DMS79 treated with DMSO at 0.1 percent for 48 hours (cell line): ENCODE measurements around the gene SCN2B.

Experiments used
- DNase-seq: peaks from one replicate; lab custom pipeline; 2025; lab: John Stamatoyannopoulos, UW

Gene SCN2B

DNA sequence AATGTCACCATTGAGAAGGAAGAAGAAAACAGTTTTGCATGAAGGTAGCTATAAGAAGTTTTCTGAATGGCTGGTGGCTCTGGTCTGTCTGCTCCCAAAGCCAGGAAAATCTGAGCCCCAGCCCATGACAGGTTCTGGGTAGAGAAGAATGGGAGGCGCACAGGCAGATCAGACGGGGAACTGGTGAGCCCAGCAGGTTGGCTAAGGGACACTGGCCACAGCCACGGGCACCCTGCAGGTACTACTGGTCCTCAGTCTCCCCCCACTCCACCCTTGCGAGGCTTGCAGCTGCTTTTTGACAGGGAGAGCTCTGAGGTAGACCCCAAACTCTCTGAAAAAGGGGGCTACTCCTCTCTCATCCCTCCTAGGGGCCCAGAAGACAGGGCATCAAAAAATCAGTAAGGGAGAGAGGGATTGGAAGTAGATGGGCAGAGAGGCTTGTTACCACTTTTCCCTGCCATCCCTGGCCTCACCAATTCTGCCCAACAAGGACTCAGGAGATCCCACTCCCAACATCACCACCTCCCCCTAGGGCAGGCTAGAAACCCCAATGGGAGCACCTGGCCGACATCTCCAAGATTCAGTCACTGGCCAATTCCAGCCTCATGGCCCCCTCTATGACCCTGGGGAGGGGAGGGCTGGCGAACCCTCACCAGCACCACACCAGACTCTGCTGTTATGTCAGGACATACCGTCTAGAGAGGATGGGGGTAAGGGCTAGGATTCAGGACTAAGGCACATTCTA is 41.2 kb downstream of the SCN2B start:
- DNase-seq: no peak

GRCh38 chr11:118133816-118134215 is 42.6 kb downstream of the SCN2B start:
- DNase-seq: no peak

GRCh38 chr11:118132385-118133151 is 43.9 kb downstream of the SCN2B start:
- DNase-seq: no peak

DNA sequence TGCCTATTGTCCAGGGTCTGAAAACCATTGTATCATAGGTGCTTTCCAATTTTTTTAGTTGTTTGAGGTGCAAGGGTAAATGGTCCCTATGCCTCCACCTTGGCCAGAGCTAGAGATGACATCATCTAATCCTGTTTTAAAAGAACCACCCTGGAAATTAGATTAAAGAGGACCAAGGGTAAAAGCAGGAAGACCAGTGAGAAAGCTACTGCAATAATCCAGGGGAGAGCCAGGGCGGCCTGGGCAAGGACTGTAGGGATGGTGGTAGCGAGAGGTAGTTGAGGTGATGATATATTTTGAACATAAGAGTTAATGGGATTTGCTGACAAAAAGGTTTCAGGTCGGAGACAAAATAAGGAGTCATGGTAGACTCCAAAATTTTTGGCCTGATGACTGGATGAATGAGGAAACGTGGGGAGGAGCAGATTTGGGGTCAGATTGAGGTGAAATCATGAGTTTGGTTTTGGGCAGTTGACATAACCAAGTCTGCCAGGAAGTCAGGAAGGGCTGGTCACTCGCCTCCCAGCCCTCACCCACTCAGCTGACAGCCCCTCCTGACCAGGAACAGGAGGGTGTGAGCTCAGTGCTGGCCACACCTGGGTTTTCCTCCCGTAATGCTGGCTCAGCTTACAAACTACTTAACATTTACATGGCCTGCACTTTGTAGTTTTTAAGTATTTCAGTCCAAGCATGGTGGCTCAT is 46.8 kb downstream of the SCN2B start:
- no peak for DNase-seq

- DNase-seq: no peak
These were observed 47.5 kb downstream of the SCN2B start for GRCh38 chr11:118128721-118129470.

- no peak for DNase-seq
These were observed 48.1 kb downstream of the SCN2B start for GRCh38 chr11:118128310-118128709.

- DNase-seq: no peak
These were observed 50.2 kb downstream of the SCN2B start for GRCh38 chr11:118126082-118126838.

DNA sequence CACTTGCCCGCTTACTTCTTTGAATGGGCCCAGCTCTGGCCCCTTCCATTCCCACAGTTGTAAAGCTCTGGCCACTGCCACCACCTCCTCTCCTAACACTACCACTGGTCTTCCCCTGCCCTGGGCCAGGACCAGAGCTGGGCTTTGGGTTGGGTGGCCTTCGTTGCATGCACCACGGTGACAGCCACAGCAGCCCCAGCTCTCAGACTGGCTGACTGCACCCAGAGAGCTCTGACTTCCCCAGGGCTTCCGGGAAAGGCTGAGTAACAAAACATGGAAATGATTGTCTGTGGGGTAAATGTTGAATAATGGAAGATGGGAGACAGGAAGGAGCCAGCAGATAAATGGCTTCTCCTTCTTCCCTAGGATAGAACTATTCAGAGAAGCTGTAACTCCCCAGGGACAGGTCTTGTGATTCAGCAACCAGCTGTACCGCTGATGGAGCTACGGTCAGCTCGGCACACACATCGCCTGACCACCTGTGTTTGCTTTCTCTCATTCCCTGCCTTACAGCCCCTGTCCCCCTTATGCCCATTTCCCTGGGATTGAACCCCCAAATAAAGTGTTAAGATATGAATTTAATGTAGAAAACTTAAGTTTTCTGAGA is 51.4 kb downstream of the SCN2B start:
- no peak for DNase-seq

GRCh38 chr11:118120793-118121192 is 55.6 kb downstream of the SCN2B start:
- no peak for DNase-seq

DNA sequence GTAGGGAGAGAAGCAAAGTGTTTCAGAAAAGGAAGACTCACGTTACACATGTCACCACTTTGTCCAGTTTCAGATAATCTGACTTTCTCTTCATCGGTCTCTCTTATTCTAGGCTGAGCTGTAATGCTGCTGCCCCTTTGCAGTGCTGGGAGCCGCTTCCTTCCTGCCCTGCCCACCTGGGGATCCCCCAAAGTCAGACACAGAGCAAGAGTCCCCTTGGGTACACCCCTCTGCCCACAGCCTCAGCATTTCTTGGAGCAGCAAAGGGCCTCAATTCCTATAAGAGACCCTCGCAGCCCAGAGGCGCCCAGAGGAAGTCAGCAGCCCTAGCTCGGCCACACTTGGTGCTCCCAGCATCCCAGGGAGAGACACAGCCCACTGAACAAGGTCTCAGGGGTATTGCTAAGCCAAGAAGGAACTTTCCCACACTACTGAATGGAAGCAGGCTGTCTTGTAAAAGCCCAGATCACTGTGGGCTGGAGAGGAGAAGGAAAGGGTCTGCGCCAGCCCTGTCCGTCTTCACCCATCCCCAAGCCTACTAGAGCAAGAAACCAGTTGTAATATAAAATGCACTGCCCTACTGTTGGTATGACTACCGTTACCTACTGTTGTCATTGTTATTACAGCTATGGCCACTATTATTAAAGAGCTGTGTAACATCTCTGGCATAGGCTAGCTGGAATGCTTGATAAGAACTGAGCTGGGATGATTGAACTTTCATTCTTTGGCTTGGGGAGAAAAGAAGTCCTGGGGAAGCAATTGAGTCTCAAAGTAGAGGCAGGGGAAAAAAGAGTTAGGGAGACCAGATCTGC is 58.4 kb downstream of the SCN2B start:
- no peak for DNase-seq

DNA sequence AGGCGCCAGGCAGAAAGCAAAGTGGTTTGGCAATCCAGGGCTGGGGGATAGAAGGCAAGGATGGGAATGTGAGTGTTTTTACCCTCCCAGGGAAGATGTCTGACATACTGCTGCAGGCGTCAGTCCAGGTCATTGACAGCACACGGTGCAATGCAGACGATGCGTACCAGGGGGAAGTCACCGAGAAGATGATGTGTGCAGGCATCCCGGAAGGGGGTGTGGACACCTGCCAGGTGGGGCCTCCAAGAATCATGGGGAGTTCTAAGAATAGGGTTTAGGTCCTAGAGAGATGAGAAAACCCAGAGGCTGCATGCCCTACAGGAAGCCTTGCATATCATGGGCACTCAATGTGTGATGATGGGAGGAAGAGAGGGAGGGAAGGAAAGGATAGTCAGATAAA is 61.4 kb downstream of the SCN2B start:
- no peak for DNase-seq

GRCh38 chr11:118114266-118114665 is 62.2 kb downstream of the SCN2B start:
- no peak for DNase-seq

DNA sequence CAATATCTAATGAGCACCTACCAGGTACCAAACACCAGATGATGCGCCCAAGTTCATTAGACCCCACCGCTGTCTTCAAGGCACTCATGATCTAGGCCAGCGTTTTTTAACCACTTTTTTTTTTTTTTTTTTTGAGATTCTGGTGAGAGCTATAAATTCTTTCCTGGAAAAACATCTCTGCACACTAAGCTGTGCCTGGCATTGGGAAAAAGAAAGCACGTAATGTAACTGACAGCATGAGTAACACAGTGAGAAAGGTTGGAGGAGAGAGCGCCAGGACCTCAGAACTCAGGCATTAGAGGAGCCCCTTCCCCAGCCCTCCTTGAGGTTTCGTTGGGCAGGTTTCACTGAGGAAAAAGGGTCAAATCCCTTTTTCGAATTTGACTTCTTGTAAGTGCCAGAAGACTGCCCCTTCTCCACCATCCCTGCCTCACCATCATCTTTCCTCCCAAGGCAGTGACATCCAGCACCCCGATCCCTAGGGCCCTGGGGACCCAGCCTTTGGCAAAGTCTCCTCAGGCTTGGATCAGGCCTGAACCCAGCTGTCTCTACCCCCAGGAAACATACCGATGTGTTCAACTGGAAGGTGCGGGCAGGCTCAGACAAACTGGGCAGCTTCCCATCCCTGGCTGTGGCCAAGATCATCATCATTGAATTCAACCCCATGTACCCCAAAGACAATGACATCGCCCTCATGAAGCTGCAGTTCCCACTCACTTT is 63.6 kb downstream of the SCN2B start:
- no peak for DNase-seq
